Epidermal melanocyte (primary cell): Measurements from ENCODE around the gene PARP14.
"Not testable (repeated sequence)": the region's sequence is repeated elsewhere in the genome, so short reads cannot be mapped to it uniquely, and the experiment has no call there.

Experiments
- DNase-seq: peaks from one replicate; pipeline ENCODE4 v3.0.0; 2011; ENCODE audit warnings: low spot score; ENCODE audit not compliant: insufficient read length

PARP14 gene

DNA sequence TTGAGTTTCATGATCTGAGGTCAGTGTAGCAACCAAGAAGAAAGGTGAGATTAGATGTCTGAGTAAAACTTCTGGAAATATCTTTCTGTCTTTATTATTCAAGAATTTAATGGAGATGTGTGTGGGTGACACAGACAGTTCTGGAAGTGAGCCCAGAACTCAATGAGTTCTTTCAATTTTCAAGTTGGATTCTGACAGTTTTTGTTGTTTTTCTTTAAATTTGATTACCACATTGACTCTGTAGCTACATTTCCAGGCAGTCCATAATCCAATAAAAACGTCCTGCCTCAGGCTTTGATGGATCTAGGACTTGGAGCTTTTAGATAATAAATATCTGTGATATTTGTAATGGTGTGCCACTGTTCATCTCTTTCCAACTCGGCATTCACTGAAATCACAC is 3.9 kb upstream of the PARP14 start:
- no peak for DNase-seq

GRCh38 chr3:122677216-122677615 is 3.4 kb upstream of the PARP14 start:
- no peak for DNase-seq

DNA sequence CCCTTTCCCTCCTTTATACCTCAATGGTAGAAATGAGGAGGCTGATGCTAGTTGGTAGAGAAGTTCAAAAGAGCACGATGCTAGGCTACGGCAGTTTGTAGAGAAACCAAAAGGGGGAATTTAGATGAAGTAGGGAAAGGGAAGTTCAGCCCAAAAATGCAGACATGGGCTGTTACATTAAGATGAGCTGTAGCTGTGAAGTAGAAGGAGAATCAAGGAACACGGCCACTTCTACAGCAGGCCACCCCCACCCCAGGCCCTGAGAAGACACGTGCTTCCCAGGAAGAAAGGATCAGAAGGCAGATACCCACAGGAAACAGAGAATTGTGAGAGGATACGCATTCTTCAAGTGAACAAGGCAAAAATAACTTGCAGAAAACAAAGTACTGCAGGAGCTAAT is 2.1 kb upstream of the PARP14 start:
- no peak for DNase-seq

GRCh38 chr3:122679085-122679881 is 1.4 kb upstream of the PARP14 start:
- peak; percentile 55 for DNase-seq

GRCh38 chr3:122679882-122680474 is 661 bp upstream of the PARP14 start:
- DNase-seq: no peak

GRCh38 chr3:122681284-122681973 is 790 bp downstream of the PARP14 start:
- no peak for DNase-seq

DNA sequence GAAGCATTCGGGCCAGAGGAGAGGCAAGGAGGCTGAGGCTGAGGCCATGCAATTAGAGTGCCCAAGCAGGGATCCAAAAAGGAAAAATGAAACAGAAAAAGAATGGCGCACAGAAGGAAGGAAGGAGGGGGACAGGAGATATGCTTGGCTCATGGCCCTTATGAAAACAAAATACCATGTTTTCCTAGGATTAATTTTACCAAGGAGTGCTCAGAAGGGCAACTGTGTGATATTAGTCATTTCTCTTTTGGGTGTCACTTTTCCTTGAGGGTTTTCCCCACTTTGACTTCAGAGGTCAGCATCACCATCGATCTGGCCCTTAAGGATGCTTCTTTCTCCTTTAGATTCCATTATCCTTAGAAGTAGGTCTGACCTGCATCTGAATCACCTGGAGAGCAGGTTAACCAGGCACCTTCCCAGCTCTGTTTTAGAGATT is 1.4 kb downstream of the PARP14 start:
- no peak for DNase-seq

DNA sequence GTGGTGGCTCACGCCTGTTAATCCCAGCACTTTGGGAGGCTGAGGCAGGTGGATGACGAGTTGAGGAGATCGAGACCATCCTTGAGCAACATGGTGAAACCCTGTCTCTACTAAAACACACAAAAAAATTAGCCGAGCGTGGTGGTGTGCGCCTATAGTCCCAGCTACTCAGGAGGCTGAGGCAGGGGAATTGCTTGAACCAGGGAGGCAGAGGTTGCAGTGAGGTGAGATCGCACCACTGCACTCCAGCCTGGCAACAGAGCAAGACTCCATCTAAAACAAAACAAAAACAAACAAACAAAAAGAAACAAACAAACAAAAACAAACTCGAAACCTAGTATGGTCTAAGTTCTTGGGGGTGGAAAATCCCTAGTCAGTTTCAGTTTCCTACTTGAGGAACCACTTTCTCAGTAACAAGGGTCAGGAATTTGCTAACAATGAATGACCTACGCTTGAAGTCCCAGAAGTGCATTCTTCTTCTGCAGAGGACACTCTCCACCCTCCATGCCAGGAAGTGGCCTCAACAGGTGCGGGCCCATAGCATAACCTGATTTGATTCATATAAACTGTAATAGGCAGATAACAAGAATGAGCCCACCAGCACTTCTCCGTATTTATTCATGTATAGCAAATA is 2.3 kb downstream of the PARP14 start:
- DNase-seq: not testable (repeated sequence)

DNA sequence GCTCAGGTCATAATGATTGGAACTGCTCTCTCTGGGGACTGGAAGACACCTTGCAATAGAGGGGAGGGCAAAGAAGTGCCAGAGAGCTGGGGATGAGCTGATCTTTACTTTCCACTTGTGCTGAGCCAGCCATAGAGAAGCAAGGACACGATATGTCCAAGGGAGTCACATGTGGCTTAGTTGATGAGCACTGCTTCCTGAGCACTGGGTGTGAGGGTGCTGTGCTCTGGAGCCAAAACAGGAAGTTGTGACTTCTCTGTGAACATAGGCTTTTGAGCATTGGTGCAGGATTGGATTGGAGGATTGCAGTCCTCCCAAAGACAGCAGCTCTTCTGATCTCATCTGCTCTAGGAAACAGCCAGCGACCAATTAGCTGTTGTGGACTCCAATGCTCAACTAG is 6.7 kb downstream of the PARP14 start:
- DNase-seq: no peak

DNA sequence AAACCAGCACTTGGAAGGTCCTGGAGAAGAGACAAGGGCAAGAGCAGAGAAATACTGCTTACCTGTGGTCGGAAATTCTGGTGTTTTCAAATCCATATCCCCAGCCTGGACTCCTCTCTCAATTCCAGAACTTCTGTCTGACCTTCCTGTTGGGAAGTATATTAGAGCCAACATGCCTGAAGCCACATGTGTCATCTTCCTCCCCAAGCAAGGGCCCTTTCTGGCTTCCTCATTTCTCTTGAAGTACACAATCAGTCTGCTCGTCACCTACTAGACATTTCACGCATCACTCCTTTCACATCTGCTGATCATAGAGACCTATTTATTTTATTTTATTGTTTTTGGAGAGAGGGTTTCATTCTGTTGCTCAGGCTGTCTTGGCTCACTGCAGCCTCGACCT is 8.4 kb downstream of the PARP14 start:
- no peak for DNase-seq

GRCh38 chr3:122689587-122689986 is 8.9 kb downstream of the PARP14 start:
- no peak for DNase-seq

GRCh38 chr3:122690096-122690495 is 9.5 kb downstream of the PARP14 start:
- no peak for DNase-seq

DNA sequence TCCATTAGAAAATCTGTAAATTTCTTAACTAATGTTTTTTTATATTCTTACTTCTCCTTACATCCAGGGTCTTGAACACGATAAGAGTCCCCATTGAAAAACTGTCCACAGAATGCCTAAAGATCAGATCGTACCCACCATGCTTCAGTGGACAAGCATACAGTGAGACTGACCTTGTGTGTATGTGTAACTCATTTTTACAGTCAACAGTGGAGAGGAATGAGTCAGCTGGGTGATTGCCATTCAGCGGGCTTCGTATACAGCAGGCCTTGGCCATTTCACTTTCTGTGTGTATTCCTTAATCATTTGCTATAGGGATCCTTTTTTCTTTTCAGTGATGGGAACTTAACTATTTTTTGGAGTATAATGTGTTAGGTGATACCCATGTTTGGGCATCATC is 10.6 kb downstream of the PARP14 start:
- DNase-seq: no peak

GRCh38 chr3:122692674-122693073 is 12.0 kb downstream of the PARP14 start:
- DNase-seq: no peak

DNA sequence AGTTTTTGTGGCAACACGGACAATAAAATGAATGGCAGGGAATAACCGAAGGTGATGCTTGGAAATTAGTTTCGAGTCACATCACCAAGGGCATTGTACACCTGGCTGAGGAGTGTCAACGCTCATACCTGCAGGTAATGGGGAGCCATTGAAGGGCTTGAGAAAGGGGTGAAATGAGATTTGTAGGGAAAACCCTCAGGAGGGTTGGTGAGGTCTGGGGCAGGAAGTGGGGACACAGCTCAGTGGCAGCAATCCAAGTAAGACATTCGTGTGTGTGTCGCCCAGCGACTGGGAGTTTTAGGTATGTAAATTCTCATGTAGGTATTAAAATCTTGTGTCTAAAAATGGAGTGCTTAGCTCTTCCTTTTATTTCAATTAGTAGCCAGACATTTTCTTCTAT is 14.3 kb downstream of the PARP14 start:
- no peak for DNase-seq

DNA sequence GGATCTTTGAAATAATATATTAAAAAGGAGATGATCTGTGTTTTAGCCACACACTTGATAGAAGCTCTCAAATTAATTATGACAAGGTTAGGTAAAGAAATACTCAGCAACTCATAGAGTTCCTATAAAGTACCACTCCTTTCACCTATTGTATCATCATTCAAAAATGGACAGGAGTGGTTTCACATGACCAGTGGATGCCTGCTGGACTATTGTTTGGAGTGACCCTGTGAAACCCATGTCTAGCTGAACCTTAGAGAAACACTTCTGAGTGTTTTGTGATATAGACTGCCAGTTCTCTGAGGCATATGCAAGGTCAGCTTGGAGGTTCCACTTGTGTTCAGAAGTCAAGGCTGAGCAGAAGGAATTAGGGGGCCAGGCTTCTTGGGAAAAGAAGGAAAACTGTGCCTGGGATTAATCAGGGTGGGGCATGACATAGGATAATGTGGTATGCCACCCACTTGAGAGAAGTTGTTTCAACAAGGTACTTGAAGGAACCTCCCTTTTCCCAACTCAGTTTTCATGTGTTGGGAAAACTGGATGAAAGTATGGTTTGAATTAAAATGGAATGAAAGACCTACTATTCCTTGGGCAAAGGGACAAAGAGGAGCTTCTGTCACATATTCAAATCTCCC is 15.4 kb downstream of the PARP14 start:
- no peak for DNase-seq

GRCh38 chr3:122697952-122698620 is 17.4 kb downstream of the PARP14 start:
- no peak for DNase-seq

GRCh38 chr3:122700193-122700592 is 19.6 kb downstream of the PARP14 start:
- DNase-seq: peak; percentile 40

DNA sequence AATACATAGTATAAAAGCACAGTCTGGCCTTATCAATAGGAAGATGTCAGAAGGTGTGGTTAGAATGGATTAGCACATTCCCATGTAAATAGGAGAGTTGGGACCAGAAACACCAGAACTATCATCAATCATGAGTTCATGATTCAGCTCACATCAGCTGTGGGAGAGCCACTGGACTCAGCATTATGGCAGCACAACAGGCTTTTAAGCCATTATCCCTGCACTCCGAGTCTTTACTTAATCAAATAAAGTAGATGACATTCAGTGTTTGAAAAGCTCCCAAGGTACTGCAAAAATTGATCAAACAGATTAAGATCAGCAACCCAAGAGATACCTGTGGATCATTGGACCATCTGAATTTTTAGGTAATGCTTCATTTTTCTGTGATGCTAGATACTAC is 24.7 kb downstream of the PARP14 start:
- no peak for DNase-seq

DNA sequence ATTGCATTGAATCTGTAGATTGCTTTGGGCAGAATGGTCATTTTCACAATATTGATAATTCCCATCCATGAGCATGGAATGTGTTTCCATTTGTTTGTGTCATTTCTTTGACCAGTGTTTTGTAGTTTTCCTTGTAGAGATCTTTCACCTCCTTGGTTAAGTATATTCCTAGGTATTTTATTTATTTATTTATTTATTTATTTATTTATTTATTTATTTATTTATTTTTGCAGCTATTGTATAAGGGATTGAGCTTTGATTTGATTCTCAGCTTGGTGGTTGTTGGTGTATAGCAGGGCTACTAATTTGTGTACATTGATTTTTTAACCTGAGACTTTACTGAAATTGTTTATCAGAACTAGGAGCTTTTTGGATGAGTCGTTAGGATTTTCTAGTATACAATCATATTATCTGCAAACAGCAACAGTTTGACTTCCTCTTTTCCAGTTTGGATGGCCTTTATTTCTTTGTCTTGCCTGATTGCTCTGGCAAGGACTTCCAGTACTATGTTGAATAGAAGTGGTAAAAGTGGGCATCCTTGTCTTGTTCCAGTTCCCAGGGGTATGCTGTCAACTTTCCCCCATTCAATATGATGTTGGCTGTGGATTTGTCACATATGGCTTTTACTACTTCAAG is 30.1 kb downstream of the PARP14 start:
- DNase-seq: not testable (repeated sequence)

DNA sequence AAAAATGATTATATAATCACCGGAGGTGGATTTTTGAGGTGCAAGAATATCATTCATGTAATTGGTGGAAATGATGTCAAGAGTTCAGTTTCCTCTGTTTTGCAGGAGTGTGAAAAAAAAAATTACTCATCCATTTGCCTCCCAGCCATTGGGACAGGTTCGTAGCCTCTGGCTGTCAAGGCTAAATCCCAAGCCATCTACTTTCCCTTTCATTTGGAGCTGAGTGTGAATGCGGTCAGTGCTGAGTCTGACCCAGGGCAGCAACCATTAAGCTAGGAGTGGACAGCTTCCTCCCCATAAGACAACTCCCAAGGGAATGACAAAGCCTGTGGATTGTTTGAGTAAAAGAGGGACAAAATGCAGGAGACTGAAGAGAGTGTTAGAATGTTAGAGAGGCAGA is 33.6 kb downstream of the PARP14 start:
- DNase-seq: no peak
